Lower leg skin (tissue), 4 donors: ENCODE results near the gene TDRD6. TPM values are rescaled to one million over a fixed set of nuclear protein-coding genes. Genes with fewer than 3 reads are reported as not detected.
A peak's percentile ranks its signal among the peaks of the same experiment; 100 is the strongest.

Experiments used
- DNase-seq, 2 donors: peaks; one replicate each; pipeline ENCODE4 v3.0.0-alpha.2; 2019; ENCODE audit warnings: low spot score in 2 of 2
- H3K4me3 ChIP-seq: fragments of 200-600 bp; sonication (generic); 2 replicates; pipeline ENCODE4 v1.5.1; 2017; ENCODE audit warnings: mild to moderate bottlenecking, low read depth; ENCODE audit not compliant: poor library complexity, severe bottlenecking
- POLR2A ChIP-seq, 2 donors: fragments of 450-650 bp; IDR thresholded peaks; one replicate each; pipeline ENCODE4 v1.6.1; 2016 to 2017; ENCODE audit warnings: antibody characterized with exemption in 2 of 2, mild to moderate bottlenecking in 1 of 2, moderate library complexity in 1 of 2
- WGBS, 2 donors: methylation state at CpG; one replicate each; pipeline ENCODE4 v1.1.5; 2018; 5-methylcytosine and 5-hydroxymethylcytosine counted together
- intact Hi-C: fragments of 100-400 bp; cut with DNase I; formaldehyde crosslinking; loops from one replicate; pipeline ENCODE4 v1.15.0; 2023; ENCODE audit warnings: low total_unique reads
- total RNA-seq, 4 donors: library from RNA; depleted of rRNA; stranded (reverse); fragments of >200 nt; gene quantifications; one replicate each; pipeline ENCODE4 v1.1.0, GENCODE V29; 2016
- TF ChIP-seq, protein P1 (sequence below), 3 donors: fragments of 450-650 bp; IDR thresholded peaks; one replicate each; pipeline ENCODE4 v1.5.1; 2016; ENCODE audit warnings: antibody characterized with exemption in 3 of 3, mild to moderate bottlenecking in 3 of 3, moderate library complexity in 2 of 3

TDRD6 gene
- total RNA-seq, 4 donors from 2014 or later = 0.21 to 0.59 (median 0.32) TPM

DNA sequence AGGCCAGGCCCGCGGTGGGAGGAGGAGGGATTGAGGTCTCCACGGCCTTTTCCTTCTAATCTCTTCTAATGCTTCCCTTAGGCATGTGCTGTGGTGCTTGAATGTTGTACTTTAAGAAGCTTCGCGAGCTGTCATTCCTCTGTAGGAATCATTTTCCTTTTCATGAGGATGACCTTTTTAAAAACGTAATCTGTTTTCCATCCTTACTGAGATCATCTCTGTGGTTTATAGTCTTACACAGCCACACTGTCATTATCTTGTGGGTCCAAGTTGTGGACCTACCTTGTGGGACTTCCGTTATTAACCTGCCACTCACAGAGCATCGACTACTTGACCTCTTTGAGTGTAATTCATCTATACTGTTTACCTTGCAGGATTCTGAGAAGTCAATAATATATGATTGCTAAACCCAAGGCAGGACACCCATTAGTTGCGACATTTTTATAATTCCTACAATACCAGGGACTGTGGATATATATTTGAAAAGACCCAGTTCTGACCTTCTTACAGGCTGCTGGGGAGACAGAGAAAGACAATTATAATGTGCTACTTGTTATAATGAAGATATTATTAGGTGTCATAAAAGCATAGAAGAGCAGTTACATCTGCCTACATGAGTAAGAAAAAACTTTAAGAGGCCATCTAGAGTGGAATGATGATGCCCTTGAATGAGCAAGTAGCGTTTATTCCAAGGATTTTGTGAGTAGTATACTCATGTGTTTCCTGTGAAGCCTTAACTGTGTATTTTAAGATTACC is 34.1 kb upstream of the TDRD6 start:
- TF ChIP-seq, protein P1, sequence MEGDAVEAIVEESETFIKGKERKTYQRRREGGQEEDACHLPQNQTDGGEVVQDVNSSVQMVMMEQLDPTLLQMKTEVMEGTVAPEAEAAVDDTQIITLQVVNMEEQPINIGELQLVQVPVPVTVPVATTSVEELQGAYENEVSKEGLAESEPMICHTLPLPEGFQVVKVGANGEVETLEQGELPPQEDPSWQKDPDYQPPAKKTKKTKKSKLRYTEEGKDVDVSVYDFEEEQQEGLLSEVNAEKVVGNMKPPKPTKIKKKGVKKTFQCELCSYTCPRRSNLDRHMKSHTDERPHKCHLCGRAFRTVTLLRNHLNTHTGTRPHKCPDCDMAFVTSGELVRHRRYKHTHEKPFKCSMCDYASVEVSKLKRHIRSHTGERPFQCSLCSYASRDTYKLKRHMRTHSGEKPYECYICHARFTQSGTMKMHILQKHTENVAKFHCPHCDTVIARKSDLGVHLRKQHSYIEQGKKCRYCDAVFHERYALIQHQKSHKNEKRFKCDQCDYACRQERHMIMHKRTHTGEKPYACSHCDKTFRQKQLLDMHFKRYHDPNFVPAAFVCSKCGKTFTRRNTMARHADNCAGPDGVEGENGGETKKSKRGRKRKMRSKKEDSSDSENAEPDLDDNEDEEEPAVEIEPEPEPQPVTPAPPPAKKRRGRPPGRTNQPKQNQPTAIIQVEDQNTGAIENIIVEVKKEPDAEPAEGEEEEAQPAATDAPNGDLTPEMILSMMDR (IDR thresholded peaks at IDR 0.05) = no peak
- TF ChIP-seq POLR2A (IDR thresholded peaks at IDR 0.05) = no peak
- H3K4me3 ChIP-seq = peak overlapping the region; percentile 83
- DNase-seq = no peak
- intact Hi-C loops = no loop called here
- WGBS, 2 donors = 25 to 28% methylated on average over 10 of the region's 10 CpGs

DNA sequence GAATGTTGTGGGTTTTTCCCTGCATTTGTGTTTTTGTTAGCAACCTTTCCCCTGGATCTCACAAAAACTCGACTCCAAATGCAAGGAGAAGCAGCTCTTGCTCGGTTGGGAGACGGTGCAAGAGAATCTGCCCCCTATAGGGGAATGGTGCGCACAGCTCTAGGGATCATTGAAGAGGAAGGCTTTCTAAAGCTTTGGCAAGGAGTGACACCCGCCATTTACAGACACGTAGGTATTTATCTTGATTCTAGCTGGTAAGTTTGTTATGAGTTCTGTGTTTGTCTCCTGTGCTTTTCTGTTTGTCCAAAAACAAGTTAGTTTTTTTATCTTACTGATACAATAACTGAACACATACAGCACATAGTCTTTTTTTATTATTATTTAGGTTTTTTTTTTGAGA is 31.9 kb upstream of the TDRD6 start:
- no peak overlapping the region for H3K4me3 ChIP-seq
- intact Hi-C loops = no loop called here
- 73 to 82% methylated on average over 6 of the region's 6 CpGs for WGBS, 2 donors
- TF ChIP-seq, protein P1 (IDR thresholded peaks at IDR 0.05) = no peak
- no peak for TF ChIP-seq POLR2A (IDR thresholded peaks at IDR 0.05)
- no peak for DNase-seq

DNA sequence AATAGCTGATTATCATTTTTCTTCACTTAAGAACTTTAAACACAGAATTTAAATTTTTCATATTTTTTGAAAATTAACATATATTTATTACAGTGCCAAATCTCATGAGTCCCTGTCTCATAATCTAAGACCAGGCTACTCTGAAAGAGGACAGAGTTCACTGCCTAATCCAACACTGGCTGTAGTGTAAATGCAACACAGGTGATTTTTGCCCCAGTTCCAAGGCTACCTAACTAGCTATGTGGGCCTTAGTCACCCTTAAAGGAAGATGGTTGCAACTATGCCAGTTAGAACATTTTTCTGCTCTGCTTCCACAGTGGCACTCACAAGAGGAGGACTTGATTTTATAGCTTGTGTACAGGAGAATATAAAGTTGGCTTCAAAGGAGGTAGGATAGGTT is 30.0 kb upstream of the TDRD6 start:
- intact Hi-C loops = no loop called here
- H3K4me3 ChIP-seq = no peak overlapping the region
- TF ChIP-seq POLR2A (IDR thresholded peaks at IDR 0.05) = no peak
- TF ChIP-seq, protein P1 (IDR thresholded peaks at IDR 0.05) = no peak
- DNase-seq = no peak

DNA sequence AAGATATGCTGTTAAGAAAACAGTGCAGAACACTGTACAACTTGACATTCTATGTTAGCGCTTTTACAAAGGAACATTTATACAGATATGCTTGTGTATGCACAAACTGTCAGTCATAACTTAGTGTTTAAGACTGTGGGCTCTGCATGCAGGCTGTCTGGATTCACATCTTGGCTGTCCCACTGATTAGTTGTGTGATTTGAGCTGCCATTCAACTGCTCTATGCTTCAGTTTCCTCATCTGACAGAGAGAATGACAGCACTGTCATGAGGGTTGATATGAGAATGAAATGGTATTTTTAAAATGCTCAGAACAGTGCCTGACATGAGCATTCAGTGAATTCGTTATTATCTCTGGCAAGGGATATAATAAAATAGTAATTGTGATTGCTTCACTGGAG is 26.2 kb upstream of the TDRD6 start:
- WGBS, 2 donors = 84 to 92% methylated on average over 2 of the region's 2 CpGs
- intact Hi-C loops = no loop called here
- TF ChIP-seq, protein P1 (IDR thresholded peaks at IDR 0.05) = no peak
- TF ChIP-seq POLR2A (IDR thresholded peaks at IDR 0.05) = no peak
- DNase-seq = no peak
- H3K4me3 ChIP-seq = no peak overlapping the region

DNA sequence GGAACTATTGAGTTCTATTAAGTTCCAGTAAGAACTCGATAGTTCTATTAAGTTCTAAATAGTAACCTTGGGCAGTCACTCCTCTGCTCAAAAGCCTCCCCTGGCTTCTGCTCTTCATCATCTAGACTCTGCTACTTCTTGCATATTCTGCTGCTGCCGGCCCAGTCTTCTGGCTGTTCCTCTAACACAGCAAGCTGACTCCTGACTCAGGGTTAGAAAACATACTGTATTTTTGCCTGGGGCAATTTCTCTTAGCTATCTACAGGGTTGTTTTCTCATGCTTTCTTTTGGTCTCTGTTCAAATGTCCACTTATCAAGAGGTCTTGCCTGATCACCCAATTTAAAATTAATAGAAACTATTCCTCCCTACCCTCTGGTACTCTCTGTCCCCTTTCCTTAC is 20.3 kb upstream of the TDRD6 start:
- intact Hi-C loops = no loop called here
- DNase-seq = no peak
- no peak for TF ChIP-seq POLR2A (IDR thresholded peaks at IDR 0.05)
- TF ChIP-seq, protein P1 (IDR thresholded peaks at IDR 0.05) = no peak
- WGBS, 2 donors = 93 to 94% methylated on average over 2 of the region's 2 CpGs
- no peak overlapping the region for H3K4me3 ChIP-seq

DNA sequence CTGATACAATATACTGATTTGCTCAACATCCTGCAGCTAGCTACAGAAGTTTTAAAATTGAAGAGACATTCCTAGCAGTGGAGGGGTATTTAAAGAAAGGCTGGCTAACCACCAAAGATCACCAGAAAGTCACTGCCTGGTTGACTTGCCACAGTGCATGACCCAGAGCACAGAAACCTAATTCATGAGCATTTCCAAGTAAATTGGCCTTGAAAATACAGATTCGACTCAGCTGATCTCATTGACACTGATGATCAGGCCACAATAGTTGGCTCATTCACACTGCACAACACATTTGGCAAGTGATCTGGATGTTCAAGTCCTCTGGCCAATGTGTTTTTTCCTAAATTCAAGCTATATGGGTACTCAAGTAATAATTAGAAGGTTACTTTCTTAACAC is 13.3 kb upstream of the TDRD6 start:
- no peak for DNase-seq
- WGBS, 2 donors = 83 to 94% methylated on average over 1 of the region's 1 CpG
- H3K4me3 ChIP-seq = no peak overlapping the region
- intact Hi-C loops = no loop called here
- TF ChIP-seq, protein P1 (IDR thresholded peaks at IDR 0.05) = no peak
- TF ChIP-seq POLR2A (IDR thresholded peaks at IDR 0.05) = no peak
